Fibroblast of pulmonary artery (primary cell): ENCODE results near the gene ZNF32.

Experiments
- DNase-seq: peaks from one replicate; pipeline ENCODE4 v3.0.0-alpha.2; 2010; ENCODE audit warnings: low read depth
- H3K4me3 ChIP-seq: replicated peaks from 2 replicates; pipeline ENCODE4 v1.5.1; 2011; ENCODE audit warnings: low read depth, mild to moderate bottlenecking, control low read depth, low read length, moderate library complexity
- TF ChIP-seq, protein P1 (sequence below): IDR thresholded peaks from 2 replicates; pipeline ENCODE4 v1.5.1; 2011; ENCODE audit warnings: mild to moderate bottlenecking, control low read depth, low read length, inconsistent platforms; ENCODE audit errors: missing control alignments

The ZNF32 gene

DNA sequence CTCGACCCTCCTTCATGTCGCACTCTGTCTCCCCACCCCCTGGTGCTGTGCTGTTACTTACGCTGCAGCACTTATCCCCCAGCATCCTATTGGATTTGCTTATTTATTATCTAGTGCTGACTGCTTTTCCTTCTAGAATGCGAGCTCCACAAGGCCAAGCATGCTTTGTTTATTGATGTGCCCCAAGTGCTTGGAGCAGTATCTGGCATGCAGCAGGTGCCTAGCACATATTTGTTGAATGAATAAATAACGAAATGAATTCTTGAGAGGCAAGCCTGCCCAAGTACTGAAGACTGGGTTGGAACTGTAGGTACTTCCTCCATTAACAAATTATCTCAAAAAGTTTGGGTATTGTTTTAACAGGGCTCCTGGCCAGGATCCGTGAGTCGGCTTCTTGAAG lies 24.8 kb upstream of the ZNF32 start:
- H3K4me3 ChIP-seq = no peak overlapping the region
- no peak for DNase-seq

DNA sequence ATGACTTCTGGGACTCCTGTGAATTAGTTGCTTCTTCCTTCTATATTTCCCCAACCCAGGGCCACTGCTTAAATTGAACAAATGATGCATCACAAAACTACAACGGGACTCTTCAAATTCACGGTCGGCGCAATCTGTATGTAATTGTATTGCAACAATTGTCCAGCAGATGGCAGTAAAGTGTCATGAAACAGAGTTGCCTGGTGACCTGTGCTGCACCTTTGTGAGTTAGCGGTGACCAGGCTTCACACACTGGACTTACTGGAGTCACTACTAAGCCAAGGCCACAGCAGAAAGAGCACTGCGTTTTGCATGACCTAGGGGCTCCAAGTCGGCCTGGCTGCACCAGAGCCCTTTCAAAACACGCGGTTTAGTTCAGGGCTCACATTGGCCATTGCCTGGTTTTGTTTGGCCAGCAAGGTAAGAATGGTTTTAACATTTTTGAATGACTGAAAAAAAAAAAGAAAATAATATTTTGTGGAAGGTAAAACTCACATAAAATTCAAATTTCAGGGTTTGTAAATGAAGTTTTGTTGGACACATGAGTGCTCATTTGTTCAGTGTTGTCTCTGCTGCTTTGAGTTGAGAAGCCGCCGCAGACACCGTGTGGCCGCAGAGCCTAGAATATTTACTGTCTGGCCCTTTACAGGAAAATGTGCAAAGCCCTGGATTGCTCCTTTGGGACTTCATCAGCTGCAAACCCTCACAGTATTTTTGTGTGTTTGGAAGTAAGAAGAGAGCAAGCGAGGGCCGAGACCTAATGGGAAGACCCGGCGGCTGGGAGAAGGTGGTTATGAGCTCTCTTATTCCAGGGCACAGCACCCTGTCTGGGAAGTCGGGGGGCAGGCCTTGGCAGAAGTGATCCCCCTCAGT lies 23.2 kb upstream of the ZNF32 start:
- DNase-seq = peak; percentile 86
- TF ChIP-seq, protein P1, sequence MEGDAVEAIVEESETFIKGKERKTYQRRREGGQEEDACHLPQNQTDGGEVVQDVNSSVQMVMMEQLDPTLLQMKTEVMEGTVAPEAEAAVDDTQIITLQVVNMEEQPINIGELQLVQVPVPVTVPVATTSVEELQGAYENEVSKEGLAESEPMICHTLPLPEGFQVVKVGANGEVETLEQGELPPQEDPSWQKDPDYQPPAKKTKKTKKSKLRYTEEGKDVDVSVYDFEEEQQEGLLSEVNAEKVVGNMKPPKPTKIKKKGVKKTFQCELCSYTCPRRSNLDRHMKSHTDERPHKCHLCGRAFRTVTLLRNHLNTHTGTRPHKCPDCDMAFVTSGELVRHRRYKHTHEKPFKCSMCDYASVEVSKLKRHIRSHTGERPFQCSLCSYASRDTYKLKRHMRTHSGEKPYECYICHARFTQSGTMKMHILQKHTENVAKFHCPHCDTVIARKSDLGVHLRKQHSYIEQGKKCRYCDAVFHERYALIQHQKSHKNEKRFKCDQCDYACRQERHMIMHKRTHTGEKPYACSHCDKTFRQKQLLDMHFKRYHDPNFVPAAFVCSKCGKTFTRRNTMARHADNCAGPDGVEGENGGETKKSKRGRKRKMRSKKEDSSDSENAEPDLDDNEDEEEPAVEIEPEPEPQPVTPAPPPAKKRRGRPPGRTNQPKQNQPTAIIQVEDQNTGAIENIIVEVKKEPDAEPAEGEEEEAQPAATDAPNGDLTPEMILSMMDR = peak; percentile 61

More for the DNA sequence above, 24.8 kb upstream of the ZNF32 start:
- TF ChIP-seq, protein P1 = no peak

DNA sequence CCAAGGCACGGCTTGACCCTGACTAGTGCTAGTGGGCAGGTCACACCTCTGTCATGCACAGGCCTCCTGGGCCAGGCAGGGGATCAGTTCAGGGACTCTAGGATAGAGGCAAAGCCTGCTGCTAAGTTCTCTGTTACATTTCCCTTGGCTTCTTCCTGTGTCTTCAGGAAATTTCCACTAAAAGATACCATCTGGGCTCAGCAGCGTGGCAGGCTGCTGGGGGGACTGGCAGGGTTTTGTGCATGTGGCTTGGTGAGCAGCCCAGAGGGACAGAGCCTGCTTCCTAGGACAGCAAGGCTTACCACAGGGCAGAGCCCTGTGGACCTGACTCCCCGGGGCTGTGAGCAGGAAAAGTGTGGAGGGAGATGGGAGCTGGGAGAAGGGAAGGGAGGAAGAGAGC lies 20.7 kb upstream of the ZNF32 start:
- DNase-seq = no peak
- TF ChIP-seq, protein P1 = no peak
- H3K4me3 ChIP-seq = no peak overlapping the region

More for the DNA sequence above, 23.2 kb upstream of the ZNF32 start:
- H3K4me3 ChIP-seq = no peak overlapping the region

DNA sequence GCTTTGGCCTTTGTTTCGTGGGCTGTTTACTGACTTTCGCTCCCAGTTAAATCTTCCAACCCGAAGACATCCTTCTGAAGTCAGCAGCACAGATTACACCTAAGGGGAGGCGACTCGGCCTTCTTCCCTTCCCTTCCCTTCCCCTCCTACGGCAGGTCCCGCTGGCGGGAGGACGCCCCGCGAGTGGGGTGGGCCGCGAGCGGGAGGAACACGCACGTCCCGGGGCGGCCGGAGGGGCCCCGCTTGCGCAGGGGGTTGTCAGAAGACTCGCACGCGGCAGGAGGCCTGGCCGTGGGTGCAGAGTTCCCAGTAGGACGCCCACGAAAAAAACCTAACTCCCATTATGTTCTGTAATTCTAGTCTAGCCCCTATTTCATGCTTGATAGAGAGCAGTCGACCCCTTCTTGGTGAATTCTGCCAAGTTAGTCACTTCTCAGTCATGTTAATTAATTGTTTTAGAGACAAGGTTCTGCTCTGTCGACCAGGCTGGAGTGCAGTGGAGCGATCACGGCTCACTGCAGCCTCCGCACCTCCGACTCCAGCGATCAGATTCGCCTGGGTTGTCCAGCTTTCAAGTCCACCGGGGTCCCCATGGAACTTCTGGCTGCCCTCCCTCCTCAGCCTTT lies 19.2 kb upstream of the ZNF32 start:
- TF ChIP-seq, protein P1 = no peak
- no peak overlapping the region for H3K4me3 ChIP-seq
- DNase-seq = no peak

DNA sequence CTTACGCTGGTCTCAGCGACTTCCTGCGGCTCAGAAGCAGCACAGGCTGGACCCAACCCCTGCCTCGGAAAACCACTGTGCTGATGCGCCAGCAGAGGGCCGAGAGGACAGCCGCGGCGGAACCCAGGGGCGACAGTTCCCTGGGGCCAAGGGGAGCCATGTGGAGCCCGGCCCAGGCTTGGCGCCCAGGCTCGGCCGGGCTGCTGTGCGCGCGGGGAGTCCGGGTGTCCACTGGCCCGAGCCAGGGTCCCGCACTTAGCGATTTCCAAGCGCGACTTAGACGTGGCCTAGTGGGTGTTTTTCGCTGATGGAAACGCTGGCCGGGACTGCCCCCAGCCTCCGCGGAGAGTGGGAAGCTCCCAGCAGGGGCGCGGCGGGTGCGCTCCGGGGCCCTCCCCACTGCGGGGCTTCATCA lies 18.6 kb upstream of the ZNF32 start:
- peak overlapping the region; percentile 25 for H3K4me3 ChIP-seq
- TF ChIP-seq, protein P1 = peak; percentile 39
- DNase-seq = peak; percentile 29

DNA sequence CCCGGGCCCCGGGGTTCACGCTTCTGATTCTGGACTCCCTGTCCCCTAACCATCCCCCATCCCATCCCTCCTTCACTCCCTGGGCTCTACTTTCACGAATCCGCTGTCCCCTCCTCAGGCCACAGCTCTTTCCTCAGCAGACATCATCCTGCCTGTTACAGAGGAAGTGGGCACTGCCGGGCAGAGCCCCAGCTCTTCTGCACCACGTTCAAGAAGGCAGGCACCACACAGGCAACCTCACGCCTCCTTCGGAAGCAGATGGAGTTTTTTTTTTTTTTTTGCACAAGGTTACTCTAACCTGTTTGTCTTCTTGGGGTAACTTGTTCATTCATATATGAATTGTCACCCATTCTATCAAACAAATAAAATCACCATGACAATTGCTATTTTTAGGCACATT lies 17.9 kb upstream of the ZNF32 start:
- H3K4me3 ChIP-seq = no peak overlapping the region
- DNase-seq = no peak
- TF ChIP-seq, protein P1 = no peak
